CD4-positive, CD25-positive, alpha-beta regulatory T cell (primary cell): ENCODE data around the gene PRRX2. TPM values are rescaled to one million over a fixed set of nuclear protein-coding genes. Genes with fewer than 3 reads are reported as not detected.
"Not testable (repeated sequence)": the region's sequence is repeated elsewhere in the genome, so short reads cannot be mapped to it uniquely, and the experiment has no call there.

ENCODE experiments used
- ATAC-seq, 2 donors: fragments of 150-1000 bp; cut with Tn5 transposase; one replicate each; pipeline ENCODE4 v1.10.0; 2021; ENCODE audit warnings: low read depth in 2 of 2, moderate number of reproducible peaks in 2 of 2, moderate library complexity in 1 of 2
- DNase-seq, 3 donors: peaks; one replicate each; pipeline versions ENCODE4 v3.0.0 to v3.0.0-alpha.2; 2012 to 2022; ENCODE audit warnings: mixed read lengths in 1 of 3
- H3K27ac ChIP-seq: one replicate; pipeline ENCODE4 v1.7.0; 2013; ENCODE audit warnings: mild to moderate bottlenecking, low read length; ENCODE audit not compliant: insufficient read depth, poor library complexity, severe bottlenecking
- H3K27me3 ChIP-seq: one replicate; pipeline ENCODE4 v1.7.0; 2013; ENCODE audit warnings: low read length; ENCODE audit not compliant: control insufficient read depth, insufficient read depth
- H3K36me3 ChIP-seq: one replicate; pipeline ENCODE4 v1.7.0; 2013; ENCODE audit warnings: mild to moderate bottlenecking, low read length, moderate library complexity; ENCODE audit not compliant: control insufficient read depth, insufficient read depth
- H3K4me1 ChIP-seq: 2 replicates; pipeline ENCODE4 v1.7.0; 2013; ENCODE audit warnings: mild to moderate bottlenecking, low read length; ENCODE audit not compliant: insufficient read depth, control insufficient read depth, poor library complexity, severe bottlenecking
- H3K4me3 ChIP-seq: one replicate; pipeline ENCODE4 v1.7.0; 2013; ENCODE audit warnings: low read depth, mild to moderate bottlenecking, low read length, moderate library complexity
- H3K9me3 ChIP-seq, 2 experiments: 1 replicate in 1 of 2; 2 replicates in 1 of 2; pipeline ENCODE4 v1.7.0; 2013; ENCODE audit warnings: low read length in 2 of 2, mild to moderate bottlenecking in 1 of 2, moderate library complexity in 1 of 2; ENCODE audit not compliant: control insufficient read depth in 2 of 2
- H3K27ac Mint-ChIP-seq, 3 donors: one replicate each; pipeline ENCODE4 v1.8.0; 2020 to 2022; ENCODE audit warnings: mild to moderate bottlenecking in 3 of 3, mixed read lengths in 3 of 3, moderate library complexity in 2 of 3
- H3K27me3 Mint-ChIP-seq: one replicate; pipeline ENCODE4 v1.8.0; 2022; ENCODE audit warnings: mild to moderate bottlenecking, mixed read lengths
- H3K36me3 Mint-ChIP-seq: one replicate; pipeline ENCODE4 v1.8.0; 2020; ENCODE audit warnings: mixed read lengths
- H3K4me1 Mint-ChIP-seq, 4 donors: one replicate each; pipeline ENCODE4 v1.8.0; 2020 to 2022; ENCODE audit warnings: mixed read lengths in 4 of 4, mild to moderate bottlenecking in 1 of 4
- H3K4me3 Mint-ChIP-seq, 4 donors: one replicate each; pipeline ENCODE4 v1.8.0; 2020 to 2022; ENCODE audit warnings: mild to moderate bottlenecking in 4 of 4, mixed read lengths in 4 of 4, moderate library complexity in 3 of 4
- H3K9me3 Mint-ChIP-seq, 7 donors: one replicate each; pipeline ENCODE4 v1.8.0; 2020 to 2022; ENCODE audit warnings: mixed read lengths in 7 of 7, mild to moderate bottlenecking in 3 of 7, moderate library complexity in 2 of 7
- polyA plus RNA-seq, 4 donors: library from polyadenylated mRNA; unstranded; fragments of 300-500 nt; fragmentation: Illumina TruSeq; gene quantifications; one replicate each; pipeline ENCODE4 v1.2.3, GENCODE V29; 2021
- total RNA-seq: library from RNA; stranded (reverse); gene quantifications from one replicate; pipeline ENCODE4 v1.2.3, GENCODE V29; 2022

Gene PRRX2
- total and polyA plus RNA-seq, 5 donors from 2014 or later, result not detected

GRCh38 chr9:129755151-129755550, 89.7 kb downstream of the PRRX2 start:
- Histone ChIP-seq H3K27ac (no peak overlapping the region), H3K36me3 (no peaks in the 10 kb centered on the region), H3K4me3 (no peak overlapping the region), H3K9me3 (no peaks in the 10 kb centered on the region), H3K27me3 (no peaks in the 10 kb centered on the region), H3K4me1 (peaks cover 11% of the 10 kb centered on the region)
- Mint-ChIP-seq H3K27me3 (peaks cover 35% of the 10 kb centered on the region), H3K4me1 (peaks cover 0 to 23% (median 10%) of the 10 kb centered on the region in 4 donors), H3K9me3 (no peaks in the 10 kb centered on the region), H3K27ac (no peak overlapping the region), H3K36me3 (no peaks in the 10 kb centered on the region), H3K4me3 (no peak overlapping the region)
- ATAC-seq (no peak), DNase-seq (no peak)

GRCh38 chr9:129756191-129756590, 90.7 kb downstream of the PRRX2 start:
- Histone ChIP-seq H3K27ac (no peak overlapping the region), H3K4me3 (no peak overlapping the region), H3K36me3 (no peaks in the 10 kb centered on the region), H3K27me3 (no peaks in the 10 kb centered on the region), H3K9me3 (no peaks in the 10 kb centered on the region), H3K4me1 (peaks cover 11% of the 10 kb centered on the region)
- Mint-ChIP-seq H3K4me3 (no peak overlapping the region), H3K4me1 (peaks cover 0 to 23% (median 10%) of the 10 kb centered on the region in 4 donors), H3K27ac (no peak overlapping the region), H3K36me3 (no peaks in the 10 kb centered on the region), H3K27me3 (peaks cover 35% of the 10 kb centered on the region), H3K9me3 (no peaks in the 10 kb centered on the region)
- ATAC-seq, result no peak
- no peak for DNase-seq

GRCh38 chr9:129757045-129757444, 91.6 kb downstream of the PRRX2 start:
- Histone ChIP-seq H3K27ac (no peak overlapping the region), H3K36me3 (no peaks in the 10 kb centered on the region), H3K9me3 (no peaks in the 10 kb centered on the region), H3K4me1 (peaks cover 11% of the 10 kb centered on the region), H3K4me3 (no peak overlapping the region), H3K27me3 (no peaks in the 10 kb centered on the region)
- Mint-ChIP-seq H3K36me3 (no peaks in the 10 kb centered on the region), H3K4me3 (peak overlapping the region in 1 of 4 donors; percentile 52), H3K27me3 (peaks cover 31% of the 10 kb centered on the region), H3K9me3 (no peaks in the 10 kb centered on the region), H3K4me1 (peaks cover 0 to 23% (median 10%) of the 10 kb centered on the region in 4 donors), H3K27ac (no peak overlapping the region)
- ATAC-seq, result no peak
- no peak for DNase-seq

- H3K4me1 ChIP-seq, result peaks cover 3% of the 10 kb centered on the region
- no peak overlapping the region for H3K4me3 ChIP-seq
- peaks cover 11% of the 10 kb centered on the region for H3K27me3 Mint-ChIP-seq
- H3K9me3 Mint-ChIP-seq, result peaks cover 0 to 2% (median 0%) of the 10 kb centered on the region in 7 donors
- ATAC-seq, result no peak
- H3K9me3 ChIP-seq, result no peaks in the 10 kb centered on the region
- peaks cover 0 to 14% (median 4%) of the 10 kb centered on the region in 4 donors for H3K4me1 Mint-ChIP-seq
- H3K27ac ChIP-seq, result no peak overlapping the region
- no peaks in the 10 kb centered on the region for H3K27me3 ChIP-seq
- no peak for DNase-seq
- no peak overlapping the region for H3K27ac Mint-ChIP-seq
- H3K36me3 ChIP-seq, result no peaks in the 10 kb centered on the region
- H3K36me3 Mint-ChIP-seq, result no peaks in the 10 kb centered on the region
- H3K4me3 Mint-ChIP-seq, result no peak overlapping the region
Measured at GRCh38 chr9:129759319-129759718, 93.9 kb downstream of the PRRX2 start.

DNA sequence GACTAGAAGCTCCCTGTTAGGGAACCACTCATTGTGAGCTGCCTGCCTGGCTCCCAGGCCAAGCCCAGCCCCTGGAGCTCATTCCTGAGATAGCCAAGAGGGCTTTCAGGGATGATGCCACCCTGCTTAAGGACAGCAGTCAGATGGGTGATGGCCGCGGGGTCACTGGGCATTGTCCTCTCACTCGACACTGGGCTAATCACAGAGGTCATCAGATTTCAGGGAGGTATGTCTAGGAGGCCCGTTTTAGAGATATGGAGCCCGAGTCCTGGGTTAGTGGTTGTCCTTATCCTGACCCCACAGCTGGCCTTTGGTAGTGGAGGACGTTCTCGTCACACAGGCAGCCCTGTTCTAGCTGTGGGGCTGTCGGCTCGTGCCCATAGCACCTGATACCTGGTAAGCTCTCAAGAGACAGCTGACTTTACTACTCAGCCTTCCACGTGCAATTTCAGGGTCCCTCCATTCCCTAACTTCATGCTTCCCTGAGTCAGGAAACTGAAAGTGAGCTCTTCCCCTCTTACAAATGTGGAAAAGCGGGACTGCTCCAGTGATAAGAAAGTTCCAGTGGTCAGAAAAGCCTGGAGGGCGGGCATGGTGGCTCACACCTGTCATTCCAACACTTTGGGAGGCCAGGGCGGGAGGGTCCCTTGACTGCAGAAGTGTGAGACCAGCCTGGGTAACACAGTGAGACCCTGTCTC, 94.5 kb downstream of the PRRX2 start:
- peak overlapping the region in 1 of 3 donors; percentile 52 for H3K27ac Mint-ChIP-seq
- Histone ChIP-seq H3K4me1 (peaks cover 3% of the 10 kb centered on the region), H3K36me3 (no peaks in the 10 kb centered on the region), H3K27me3 (no peaks in the 10 kb centered on the region), H3K4me3 (no peak overlapping the region), H3K27ac (no peak overlapping the region), H3K9me3 (no peaks in the 10 kb centered on the region)
- peaks cover 0 to 14% (median 4%) of the 10 kb centered on the region in 4 donors for H3K4me1 Mint-ChIP-seq
- no peaks in the 10 kb centered on the region for H3K36me3 Mint-ChIP-seq
- peaks cover 0 to 2% (median 0%) of the 10 kb centered on the region in 7 donors for H3K9me3 Mint-ChIP-seq
- no peak for DNase-seq
- peaks cover 11% of the 10 kb centered on the region for H3K27me3 Mint-ChIP-seq
- ATAC-seq, result no peak
- no peak overlapping the region for H3K4me3 Mint-ChIP-seq

DNA sequence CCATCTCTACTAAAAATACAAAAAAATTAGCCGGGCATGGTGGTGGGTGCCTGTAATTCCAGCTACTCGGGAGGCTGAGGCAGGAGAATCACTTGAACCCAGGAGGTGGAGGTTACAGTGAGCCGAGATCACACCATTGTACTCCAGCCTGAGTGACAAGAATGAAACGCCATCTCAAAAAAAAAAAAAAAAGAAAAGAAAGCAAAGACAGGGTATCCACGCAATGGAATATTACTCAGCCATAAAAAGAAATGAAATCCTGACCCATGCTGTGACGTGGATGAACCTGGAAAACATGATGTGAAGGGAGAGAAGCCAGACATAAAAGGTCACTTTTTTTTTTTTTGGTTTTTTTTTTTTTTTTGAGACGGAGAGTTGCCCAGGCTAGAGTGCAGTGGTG, 95.3 kb downstream of the PRRX2 start:
- not testable (repeated sequence) for H3K27me3 ChIP-seq, H3K4me3 ChIP-seq, ATAC-seq, H3K9me3 ChIP-seq, H3K27ac ChIP-seq, H3K9me3 Mint-ChIP-seq, H3K4me1 ChIP-seq, DNase-seq, H3K36me3 ChIP-seq, H3K36me3 Mint-ChIP-seq, H3K27ac Mint-ChIP-seq, H3K4me3 Mint-ChIP-seq
- H3K27me3 Mint-ChIP-seq, result peaks cover 18% of the 10 kb centered on the region
- peaks cover 0 to 14% (median 4%) of the 10 kb centered on the region in 4 donors for H3K4me1 Mint-ChIP-seq

DNA sequence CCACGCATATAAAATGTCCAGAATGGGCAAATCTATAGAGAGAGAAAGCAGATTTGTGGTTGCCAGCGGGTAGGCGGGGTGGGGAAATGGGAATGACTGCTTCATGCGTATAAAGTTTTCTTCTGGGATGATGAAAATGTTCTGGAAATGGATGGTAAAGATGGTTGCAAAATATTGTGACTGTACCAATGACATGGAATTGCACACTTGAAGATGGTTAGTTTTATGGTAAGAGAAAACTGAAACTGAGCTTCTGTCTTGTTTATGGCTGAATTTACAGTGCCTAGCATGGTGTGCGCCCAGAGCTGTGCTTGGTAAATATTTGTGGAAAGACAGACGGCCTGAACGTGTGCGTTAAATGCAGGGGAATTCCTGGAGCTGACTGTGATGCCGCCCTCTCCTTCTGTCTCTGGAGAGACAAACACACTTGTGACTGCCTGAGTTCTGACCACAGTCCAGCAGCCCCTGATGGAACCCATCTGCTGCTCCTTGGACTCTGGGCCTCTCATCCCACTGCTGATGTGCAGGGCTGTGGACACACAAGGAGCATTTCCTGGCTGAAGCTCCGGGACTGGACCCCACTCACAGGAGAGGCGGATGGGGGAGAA, 96.0 kb downstream of the PRRX2 start:
- no peak overlapping the region for H3K4me3 Mint-ChIP-seq
- DNase-seq, result no peak
- H3K4me3 ChIP-seq, result no peak overlapping the region
- H3K4me1 ChIP-seq, result peaks cover 3% of the 10 kb centered on the region
- peaks cover 0 to 2% (median 0%) of the 10 kb centered on the region in 7 donors for H3K9me3 Mint-ChIP-seq
- H3K27me3 Mint-ChIP-seq, result peaks cover 14% of the 10 kb centered on the region
- H3K36me3 Mint-ChIP-seq, result no peaks in the 10 kb centered on the region
- H3K27ac ChIP-seq, result no peak overlapping the region
- no peaks in the 10 kb centered on the region for H3K9me3 ChIP-seq
- no peaks in the 10 kb centered on the region for H3K36me3 ChIP-seq
- no peaks in the 10 kb centered on the region for H3K27me3 ChIP-seq
- no peak overlapping the region for H3K27ac Mint-ChIP-seq
- H3K4me1 Mint-ChIP-seq, result peaks cover 0 to 13% (median 4%) of the 10 kb centered on the region in 4 donors
- ATAC-seq, result no peak
